BJ (cell line): Measurements from ENCODE around the gene RNF11. TPM values are rescaled to one million over a fixed set of nuclear protein-coding genes. Genes with fewer than 3 reads are reported as not detected.
"Not testable (repeated sequence)": the region's sequence is repeated elsewhere in the genome, so short reads cannot be mapped to it uniquely, and the experiment has no call there.

Experiments used
- CTCF ChIA-PET: fragments of 350-600 bp; formaldehyde crosslinking; extraction: SDS; loops from one replicate; lab custom pipeline; 2021; ENCODE audit warnings: antibody characterized with exemption, inconsistent platforms; lab: Yijun Ruan, JAX
- POLR2A ChIA-PET: fragments of 300-600 bp; sonication (Branson Sonifier 250); formaldehyde crosslinking; extraction: SDS; loops from one replicate; lab custom pipeline; 2021; ENCODE audit warnings: antibody characterized with exemption; lab: Charles Lee
- DNase-seq: peaks from one replicate; pipeline ENCODE4 v3.0.0-alpha.2; 2011; ENCODE audit warnings: low read depth
- H3K27me3 ChIP-seq: 2 replicates; pipeline ENCODE4 v1.6.0; 2011; ENCODE audit warnings: low read length; ENCODE audit not compliant: control insufficient read depth, insufficient read depth
- H3K36me3 ChIP-seq: 2 replicates; pipeline ENCODE4 v1.5.1; 2011; ENCODE audit warnings: low read length; ENCODE audit not compliant: control insufficient read depth, insufficient read depth
- H3K4me3 ChIP-seq: 2 replicates; pipeline ENCODE4 v1.5.1; 2011; ENCODE audit warnings: low read depth, mild to moderate bottlenecking, control low read depth, low read length
- polyA plus RNA-seq: library from polyadenylated mRNA; depleted of rRNA; stranded (reverse); fragments of >200 nt; gene quantifications from 2 replicates; pipeline ENCODE4 v1.2.3, GENCODE V29; 2011
- TF ChIP-seq, protein P1 (sequence below): IDR thresholded peaks from 2 replicates; pipeline ENCODE4 v1.5.1; 2011; ENCODE audit warnings: low read depth, mild to moderate bottlenecking, control low read depth, inconsistent platforms, low read length, moderate library complexity; ENCODE audit not compliant: insufficient read depth

RNF11 gene
- polyA plus RNA-seq, 1 experiment = 81.5 TPM

DNA sequence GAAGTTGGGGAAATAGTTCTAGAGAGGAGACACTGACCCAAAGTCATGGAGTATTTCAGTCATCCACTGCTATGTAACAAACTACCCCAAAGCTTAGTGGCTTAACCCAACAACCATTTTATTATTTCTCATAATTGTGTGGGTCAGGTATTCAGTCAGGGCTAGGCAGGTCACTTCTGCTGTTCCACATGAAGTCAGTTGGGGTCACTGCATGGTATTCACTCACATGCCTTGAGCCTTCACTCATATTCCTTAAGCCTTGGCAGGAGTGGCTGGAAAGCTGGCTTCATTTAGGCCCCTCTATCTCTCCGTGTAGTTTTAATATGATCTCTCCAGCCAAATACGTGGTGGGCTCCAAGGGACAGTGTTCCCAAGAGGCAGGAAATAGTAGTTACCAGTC, 17.5 kb upstream of the RNF11 start:
- no peak for DNase-seq
- H3K27me3 ChIP-seq = no peaks in the 10 kb centered on the region
- ChIA-PET CTCF (interaction anchor here (1.0 kb wide), 1 partner anchor 44 kb away, joined by 3 read pairs; no protein-coding TSS in a partner anchor), POLR2A (interaction anchor here (0.6 kb wide), 1 partner anchor 546 kb away, joined by 6 read pairs; no protein-coding TSS in a partner anchor)
- no peaks in the 10 kb centered on the region for H3K36me3 ChIP-seq
- H3K4me3 ChIP-seq = no peak overlapping the region
- TF ChIP-seq, protein P1, sequence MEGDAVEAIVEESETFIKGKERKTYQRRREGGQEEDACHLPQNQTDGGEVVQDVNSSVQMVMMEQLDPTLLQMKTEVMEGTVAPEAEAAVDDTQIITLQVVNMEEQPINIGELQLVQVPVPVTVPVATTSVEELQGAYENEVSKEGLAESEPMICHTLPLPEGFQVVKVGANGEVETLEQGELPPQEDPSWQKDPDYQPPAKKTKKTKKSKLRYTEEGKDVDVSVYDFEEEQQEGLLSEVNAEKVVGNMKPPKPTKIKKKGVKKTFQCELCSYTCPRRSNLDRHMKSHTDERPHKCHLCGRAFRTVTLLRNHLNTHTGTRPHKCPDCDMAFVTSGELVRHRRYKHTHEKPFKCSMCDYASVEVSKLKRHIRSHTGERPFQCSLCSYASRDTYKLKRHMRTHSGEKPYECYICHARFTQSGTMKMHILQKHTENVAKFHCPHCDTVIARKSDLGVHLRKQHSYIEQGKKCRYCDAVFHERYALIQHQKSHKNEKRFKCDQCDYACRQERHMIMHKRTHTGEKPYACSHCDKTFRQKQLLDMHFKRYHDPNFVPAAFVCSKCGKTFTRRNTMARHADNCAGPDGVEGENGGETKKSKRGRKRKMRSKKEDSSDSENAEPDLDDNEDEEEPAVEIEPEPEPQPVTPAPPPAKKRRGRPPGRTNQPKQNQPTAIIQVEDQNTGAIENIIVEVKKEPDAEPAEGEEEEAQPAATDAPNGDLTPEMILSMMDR = no peak

GRCh38 chr1:51219022-51219421, 17.1 kb upstream of the RNF11 start:
- CTCF ChIA-PET = no interaction called here
- Histone ChIP-seq H3K36me3 (no peaks in the 10 kb centered on the region), H3K4me3 (no peak overlapping the region), H3K27me3 (no peaks in the 10 kb centered on the region)
- POLR2A ChIA-PET = no interaction called here
- TF ChIP-seq, protein P1 = no peak
- DNase-seq = no peak

- POLR2A ChIA-PET, H3K4me3 ChIP-seq, DNase-seq, H3K36me3 ChIP-seq, H3K27me3 ChIP-seq: not testable (repeated sequence)
- CTCF ChIA-PET = interaction anchor here (0.6 kb wide), 1 partner anchor 676 kb away, joined by 5 read pairs; no protein-coding TSS in a partner anchor
These were observed 14.5 kb upstream of the RNF11 start for GRCh38 chr1:51221529-51221928.

- POLR2A ChIA-PET = no interaction called here
- Histone ChIP-seq H3K36me3 (no peaks in the 10 kb centered on the region), H3K27me3 (no peaks in the 10 kb centered on the region), H3K4me3 (no peak overlapping the region)
- CTCF ChIA-PET = no interaction called here
- no peak for DNase-seq
- TF ChIP-seq, protein P1 = no peak
These were observed 13.8 kb upstream of the RNF11 start for GRCh38 chr1:51222136-51222787.

DNA sequence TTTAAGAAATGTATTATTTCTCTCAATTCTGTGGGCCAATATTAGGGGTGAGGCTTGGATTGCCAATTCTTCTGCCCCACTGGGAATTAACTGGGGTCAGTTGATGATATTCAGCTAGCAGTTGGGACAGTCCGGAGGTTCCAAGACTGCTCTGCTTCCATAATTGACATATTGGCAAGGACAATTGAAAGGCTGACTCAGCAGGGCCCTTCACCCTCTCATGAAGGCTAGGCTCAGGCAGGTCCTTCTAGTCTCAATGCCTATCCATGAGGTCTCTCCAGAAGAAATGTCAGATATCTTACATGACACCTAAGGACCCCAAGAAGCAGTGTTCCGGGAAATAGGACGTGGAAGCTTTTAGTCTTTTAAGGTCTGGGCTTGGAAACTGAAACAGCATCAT, 13.3 kb upstream of the RNF11 start:
- Histone ChIP-seq H3K4me3 (no peak overlapping the region), H3K27me3 (no peaks in the 10 kb centered on the region; the same call in 1 of the 2 replicates), H3K36me3 (no peaks in the 10 kb centered on the region)
- DNase-seq = no peak
- POLR2A ChIA-PET = no interaction called here
- CTCF ChIA-PET = no interaction called here
- TF ChIP-seq, protein P1 = no peak

DNA sequence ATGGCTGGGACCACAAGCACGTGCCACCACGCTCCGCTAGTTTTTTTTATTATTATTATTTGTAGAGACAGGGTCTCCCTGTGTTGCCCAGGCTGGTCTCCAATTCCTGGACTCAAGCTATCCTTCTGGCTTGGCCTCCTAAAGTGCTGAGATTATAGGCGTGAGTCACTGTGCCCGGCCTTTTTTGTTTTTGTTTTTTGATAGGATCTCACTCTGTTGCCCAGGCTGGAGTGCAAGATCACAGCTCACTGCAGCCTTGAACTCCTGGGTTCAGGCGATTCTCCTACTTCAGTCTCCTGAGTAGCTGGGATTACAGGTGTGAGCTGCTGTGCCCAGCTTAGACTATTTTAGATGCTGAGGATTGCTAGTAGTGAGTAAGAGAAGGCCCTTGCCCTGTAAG, 11.8 kb upstream of the RNF11 start:
- H3K4me3 ChIP-seq = no peak overlapping the region
- ChIA-PET CTCF (no interaction called here), POLR2A (no interaction called here)
- no peaks in the 10 kb centered on the region; the same call in 1 of the 2 replicates for H3K27me3 ChIP-seq
- H3K36me3 ChIP-seq = no peaks in the 10 kb centered on the region
- TF ChIP-seq, protein P1 = no peak
- no peak for DNase-seq

GRCh38 chr1:51227231-51227960, 8.7 kb upstream of the RNF11 start:
- CTCF ChIA-PET = interaction anchor here (1.6 kb wide), 1 partner anchor 9 kb away, joined by 3 read pairs; the partner anchor contains the start of gene RNF11
- POLR2A ChIA-PET = not testable (repeated sequence)

More at GRCh38 chr1:51227231-51227960, 8.7 kb upstream of the RNF11 start:
- H3K36me3 ChIP-seq, DNase-seq, H3K27me3 ChIP-seq, H3K4me3 ChIP-seq: not testable (repeated sequence)
